Stimulated activated CD4-positive, alpha-beta T cell treated with anti-CD3 and anti-CD28 coated beads, TNF-alpha, amount 100 ng/mL, for 24 hours (primary cell): ENCODE data around the gene PAXX.

ENCODE experiments used
- DNase-seq, 3 experiments: peaks; one replicate each; pipeline ENCODE4 v3.0.0-alpha.2; 2020; ENCODE audit warnings: low read depth in 3 of 3

The PAXX gene

DNA sequence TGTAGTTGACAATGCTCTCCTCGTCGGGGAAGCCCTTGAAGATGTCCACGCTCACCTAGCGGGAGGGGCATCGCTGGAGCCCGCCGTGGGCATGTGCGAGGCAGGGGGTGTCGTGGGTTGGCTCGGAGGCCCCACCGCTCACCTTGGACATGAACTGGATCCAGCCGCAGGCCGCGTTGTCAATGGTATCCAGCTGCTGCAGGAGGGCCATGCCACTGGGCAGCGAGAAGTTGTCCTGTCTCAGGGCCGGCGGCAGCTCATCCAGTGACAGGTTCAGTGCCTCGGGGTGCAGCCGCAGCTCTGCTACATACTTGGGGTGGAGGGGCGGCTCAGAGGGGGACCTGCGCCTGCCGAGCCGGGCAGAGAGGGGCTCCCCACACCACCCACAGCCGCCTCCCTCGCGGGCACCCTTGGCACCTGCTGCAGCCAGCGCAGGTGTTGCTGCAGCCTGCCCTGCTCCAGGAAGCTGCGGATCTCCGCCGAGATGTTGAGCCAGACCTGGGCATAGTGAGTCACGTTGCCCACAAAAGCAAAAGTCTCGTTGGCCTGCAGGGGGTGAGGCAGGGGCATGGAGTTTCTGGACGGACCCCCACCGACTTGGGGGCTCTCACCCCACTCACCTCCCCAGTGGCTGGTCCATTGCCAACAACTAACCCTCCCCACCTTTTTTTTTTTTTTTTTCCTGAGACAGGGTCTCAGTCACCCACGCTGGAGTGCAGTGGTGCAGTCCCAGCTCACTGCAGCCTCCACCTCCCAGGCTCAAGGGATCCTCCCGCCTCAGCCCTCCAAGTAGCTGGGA lies 26.7 kb downstream of the PAXX start:
- DNase-seq: no peak

DNA sequence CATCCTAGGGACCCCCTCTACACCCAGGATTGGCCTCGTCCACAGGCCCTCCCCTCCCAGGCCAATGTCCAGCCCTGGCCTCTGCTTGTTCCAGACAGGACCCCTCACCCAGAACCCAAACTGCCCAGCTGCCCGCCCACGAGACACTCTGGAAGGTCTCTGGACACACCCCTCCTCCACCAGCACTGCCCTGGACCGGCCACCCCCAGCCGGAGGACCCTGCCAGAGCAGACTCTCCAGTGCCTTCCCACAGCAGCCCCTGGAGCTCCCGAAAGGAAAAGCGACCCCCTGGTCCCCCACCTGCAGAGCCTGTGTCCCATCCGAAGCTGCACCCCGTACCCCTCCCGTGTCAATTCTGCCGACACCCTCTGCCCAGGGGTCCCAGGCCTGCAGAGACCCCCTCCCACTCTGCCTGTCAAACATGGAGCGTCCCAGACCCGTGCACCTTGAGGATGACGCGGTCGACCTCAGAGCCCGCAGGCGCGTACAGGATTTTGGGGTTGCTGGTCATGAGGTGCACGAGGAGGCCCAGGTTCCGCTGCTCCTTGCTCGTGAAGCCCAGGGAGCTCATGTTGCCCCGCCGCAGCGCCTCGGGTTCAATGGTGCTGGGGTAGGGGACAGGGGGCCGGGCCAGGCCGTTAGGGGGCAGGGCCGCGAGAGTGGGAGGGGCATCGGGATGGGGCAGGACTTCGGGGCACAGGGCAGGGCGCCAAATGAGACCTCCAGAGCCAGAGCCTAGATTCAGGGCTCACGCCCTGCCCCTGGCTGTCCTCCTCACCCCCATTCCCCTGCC lies 27.9 kb downstream of the PAXX start:
- DNase-seq: no peak

DNA sequence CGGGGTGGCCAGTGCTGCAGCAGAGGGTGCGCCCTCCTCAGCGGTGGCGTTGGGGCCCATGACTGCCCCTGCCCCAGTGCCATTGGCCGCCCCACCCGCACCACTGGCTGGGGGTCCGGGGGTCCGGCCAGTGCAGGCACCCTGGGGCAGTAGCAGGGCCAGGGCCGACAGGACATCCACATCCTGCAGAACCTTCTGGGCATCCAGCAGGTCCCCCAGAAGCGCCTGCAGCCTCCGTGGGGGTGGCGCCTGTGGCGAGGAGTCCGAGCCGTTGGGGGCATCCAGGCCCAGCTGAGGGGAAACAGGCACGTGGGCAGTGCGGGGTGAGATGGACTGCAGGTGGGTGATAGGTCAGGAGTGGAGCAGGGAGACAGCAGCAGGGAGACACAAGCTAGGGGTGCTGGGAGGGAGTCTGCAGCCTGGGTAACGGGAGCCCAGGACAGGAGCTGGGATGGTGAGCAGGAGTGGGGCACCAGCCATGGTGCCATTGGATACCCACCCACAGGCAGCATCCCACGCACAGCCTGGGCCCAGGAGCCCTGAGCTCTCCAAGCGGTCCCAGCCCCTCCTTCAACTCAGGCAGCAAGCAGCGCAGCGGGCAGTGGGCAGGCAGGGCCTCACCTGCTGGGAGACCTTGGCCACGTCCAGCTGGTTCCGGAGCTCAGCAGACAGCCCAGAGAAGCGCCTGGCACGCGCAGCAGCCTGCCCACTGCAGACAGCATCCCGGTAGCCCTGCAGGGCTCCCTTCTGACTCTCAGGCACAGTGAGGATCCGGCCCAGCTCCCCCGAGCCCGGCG lies 28.7 kb downstream of the PAXX start:
- DNase-seq: no peak

DNA sequence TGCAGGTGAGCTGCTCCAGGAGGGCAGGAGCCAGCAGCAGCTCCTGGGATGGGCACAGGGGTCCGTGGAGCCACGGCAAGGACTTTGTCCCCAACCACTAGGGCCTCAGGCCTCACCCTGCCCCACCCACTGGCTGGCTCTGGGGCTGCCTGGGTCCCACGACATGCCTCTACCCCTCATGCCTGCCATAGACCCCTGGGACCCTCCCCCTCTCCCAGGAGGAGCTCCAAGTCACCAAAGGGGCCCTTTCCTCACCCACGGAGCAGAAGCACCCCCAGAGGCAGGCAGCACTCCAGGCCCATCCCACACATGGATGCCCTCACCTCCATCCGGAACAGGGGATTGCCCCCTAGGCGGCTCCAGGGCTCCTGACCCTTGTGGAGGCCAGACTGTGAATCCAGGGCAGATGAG lies 29.4 kb downstream of the PAXX start:
- no peak for DNase-seq

DNA sequence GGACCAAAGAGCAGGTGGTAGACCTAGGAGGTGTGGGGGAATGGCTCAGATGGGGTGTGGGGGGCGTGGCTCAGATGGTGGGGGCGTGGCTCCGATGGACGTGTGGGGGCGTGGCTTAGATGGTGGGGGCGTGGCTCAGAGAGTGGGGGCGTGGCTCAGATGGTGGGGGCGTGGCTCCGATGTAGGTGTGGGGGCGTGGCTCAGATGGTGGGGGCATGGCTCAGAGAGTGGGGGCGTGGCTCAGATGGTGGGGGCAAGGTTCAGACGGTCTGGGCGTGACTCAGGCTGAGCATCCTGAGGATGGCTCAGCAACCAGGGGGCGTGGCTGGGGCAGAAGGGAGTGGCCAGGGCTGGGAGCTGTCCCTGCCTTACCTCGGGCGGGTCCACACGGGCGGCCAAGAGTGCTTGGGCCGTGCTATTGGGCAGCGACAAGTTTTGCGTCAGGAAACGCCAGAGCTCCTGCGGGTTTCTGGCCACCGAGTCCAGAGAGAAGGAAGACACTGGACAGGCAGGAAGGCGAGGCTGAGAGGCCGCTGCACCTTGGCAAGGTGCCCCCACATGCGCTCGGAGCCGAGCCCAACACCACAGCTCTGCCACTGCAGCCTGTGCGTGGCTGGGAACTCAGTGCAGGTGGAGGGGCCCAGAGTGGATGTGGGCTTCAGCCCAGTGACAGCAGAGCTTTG lies 29.9 kb downstream of the PAXX start:
- DNase-seq: peak in 2 of 3 experiments; percentile 56 to 83

DNA sequence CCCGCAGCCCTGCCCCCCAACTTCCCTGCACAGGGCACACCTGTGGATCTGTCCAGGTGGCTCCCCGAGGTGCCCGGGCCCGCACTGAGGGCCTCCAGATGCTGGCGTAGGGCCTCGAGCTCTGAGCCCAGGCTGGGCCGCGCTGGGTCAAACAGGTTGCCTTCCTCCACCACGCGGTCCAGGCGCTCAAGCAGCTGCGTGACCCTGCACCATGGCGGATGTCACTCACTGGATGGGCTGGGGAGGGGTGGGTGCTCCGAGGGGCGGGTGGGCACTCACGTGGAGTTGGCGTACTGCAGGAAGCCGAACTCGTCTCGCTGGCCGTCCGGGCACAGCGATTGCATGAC lies 30.4 kb downstream of the PAXX start:
- no peak for DNase-seq

DNA sequence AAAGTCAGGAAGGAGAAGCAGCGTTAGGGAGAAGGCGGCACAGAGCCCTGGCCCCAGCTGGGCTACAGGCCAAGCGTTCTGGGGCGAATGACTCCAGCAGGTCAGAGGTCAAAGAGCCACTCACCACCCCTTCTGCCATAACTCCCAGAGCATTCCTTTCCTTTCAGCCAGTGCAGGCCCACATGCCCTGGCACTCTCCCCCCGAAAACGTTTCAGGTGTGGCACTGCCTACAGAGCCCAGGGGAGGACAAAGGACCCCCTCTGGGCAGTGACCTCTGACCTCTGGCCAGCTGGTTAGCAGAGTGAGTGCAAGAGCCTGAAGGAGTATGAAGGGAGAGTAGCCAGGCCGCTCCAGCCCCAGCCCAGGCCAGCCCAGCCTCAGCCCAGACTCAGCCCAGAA lies 30.9 kb downstream of the PAXX start:
- no peak for DNase-seq

DNA sequence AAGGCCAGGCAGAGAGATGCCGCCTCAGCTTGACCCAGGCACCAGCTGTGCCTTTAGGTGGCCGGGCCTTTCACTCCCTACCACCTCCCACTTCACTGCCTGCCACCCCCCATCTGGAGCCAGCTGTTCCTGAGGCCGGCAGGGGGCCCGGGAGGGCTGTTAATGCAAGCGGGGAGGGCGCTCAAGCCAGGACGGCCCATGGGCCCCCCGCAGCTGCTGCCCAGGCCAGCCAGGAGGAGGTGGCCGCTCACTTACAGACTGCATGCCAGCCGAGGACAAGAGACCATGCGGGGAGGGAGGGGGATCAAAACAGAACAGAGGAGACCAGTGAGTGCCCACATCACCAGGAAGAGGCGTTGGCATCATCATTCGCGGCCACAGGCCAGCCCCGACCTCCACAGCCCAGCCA lies 31.4 kb downstream of the PAXX start:
- no peak for DNase-seq

DNA sequence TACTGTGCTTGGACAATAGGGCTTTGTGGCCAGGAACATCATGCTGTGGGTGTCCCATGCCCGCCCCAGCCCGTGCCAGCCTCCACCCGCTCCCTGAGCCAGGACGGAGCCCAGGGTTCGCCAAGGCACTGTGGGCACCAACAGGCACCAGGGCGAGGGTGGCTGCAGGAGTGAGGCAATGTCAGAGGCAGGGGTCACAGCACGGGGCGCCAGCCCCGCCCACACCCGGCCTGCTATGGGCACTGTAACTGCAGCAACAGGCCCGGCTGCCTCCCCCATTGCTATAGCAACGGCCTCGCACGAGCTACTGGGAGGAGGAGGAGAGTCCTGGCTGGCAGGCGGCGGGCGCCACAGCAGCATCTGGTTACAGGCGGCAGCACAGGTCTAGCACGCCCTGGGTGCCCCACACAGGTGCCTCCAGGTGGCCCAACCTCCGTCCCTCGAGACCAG lies 33.3 kb downstream of the PAXX start:
- no peak for DNase-seq

DNA sequence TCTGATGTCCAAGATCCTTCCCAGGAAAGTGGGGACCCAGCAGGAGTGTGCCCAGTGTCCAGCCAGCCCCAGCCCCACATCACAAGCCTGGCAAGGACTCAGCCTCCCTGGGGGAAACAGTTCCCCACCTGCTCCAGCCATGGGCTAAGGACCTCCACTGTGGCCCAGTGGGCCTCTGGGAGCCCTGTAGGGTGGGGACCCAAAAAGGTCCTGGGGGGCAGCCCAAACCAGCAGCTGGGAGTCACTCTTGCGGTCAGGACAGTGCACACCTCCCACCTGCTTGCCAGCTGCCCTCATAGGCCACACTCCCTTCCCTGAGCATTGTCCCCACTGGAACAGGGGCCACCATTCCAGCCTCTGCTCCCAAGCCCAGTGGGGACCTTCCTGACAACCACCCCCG lies 34.2 kb downstream of the PAXX start:
- no peak for DNase-seq

DNA sequence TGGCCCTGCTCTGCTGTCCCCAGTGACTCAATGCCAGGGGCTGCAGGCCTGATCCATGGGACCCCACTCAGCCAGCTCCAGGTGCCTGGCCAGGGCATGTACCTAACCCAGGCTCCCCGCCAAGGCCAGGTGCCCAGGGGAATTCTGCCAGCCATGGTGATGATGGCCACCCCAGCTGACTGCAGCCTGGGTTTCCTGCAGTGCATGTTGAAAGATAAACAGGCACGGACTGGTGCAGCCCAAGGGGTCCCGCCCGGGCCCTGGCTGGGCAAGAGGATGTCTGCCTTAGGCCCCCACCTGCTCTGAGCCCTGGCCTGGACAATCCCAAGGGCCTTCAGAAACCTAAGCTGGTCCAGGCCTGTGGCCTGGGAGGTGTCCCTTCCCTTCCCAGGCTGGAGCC lies 34.6 kb downstream of the PAXX start:
- no peak for DNase-seq

DNA sequence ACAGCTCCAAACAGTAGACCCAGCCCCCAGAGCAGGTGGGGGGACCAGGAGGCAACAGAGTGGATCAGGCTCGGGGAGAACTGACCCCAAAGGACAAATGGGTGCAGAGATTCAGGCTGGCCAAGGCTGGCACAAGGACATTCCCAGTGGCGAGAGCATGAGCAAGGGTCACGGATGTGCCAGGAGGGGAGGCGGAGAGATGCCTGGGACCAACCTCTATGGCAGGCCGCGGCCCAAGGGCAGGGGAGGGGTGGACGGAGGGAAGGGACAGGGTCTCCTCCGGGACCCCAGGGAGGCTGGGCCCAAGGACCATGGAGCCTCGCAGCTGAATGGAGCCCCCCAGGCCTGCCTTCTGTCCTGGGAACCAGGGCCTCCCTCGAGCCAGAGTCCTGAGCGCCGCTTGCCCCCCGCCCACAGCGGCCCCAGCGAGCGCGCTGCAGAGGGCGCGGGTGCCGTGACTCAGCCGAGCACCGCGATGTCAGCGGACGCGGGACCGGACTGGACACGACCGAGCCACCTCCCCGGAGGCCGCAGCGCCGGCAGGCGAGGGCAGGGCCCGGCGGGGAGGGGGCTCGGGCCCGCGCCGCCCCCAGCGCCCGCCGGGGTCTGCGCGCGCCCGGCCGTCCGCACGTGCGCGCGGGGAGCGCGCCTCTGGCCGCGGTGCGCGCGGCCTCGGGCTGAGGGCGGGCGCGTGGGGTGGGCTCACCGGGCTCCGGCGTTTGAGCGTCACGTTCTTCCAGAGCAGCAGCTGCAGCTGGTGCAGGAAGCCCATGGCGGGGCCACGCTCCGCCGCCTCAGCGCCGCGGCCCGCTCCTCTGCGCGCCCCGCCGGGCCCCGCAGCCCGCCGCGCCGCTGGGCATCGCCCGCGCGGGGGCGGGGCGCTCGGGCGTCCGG lies 35.4 kb downstream of the PAXX start, which contains the start of gene ABCA2:
ABCA2 (minus strand) TSS at position 869 of the 894 bp plus-strand sequence; CDS start at position 772, 97 bp downstream.
- DNase-seq: no peak

DNA sequence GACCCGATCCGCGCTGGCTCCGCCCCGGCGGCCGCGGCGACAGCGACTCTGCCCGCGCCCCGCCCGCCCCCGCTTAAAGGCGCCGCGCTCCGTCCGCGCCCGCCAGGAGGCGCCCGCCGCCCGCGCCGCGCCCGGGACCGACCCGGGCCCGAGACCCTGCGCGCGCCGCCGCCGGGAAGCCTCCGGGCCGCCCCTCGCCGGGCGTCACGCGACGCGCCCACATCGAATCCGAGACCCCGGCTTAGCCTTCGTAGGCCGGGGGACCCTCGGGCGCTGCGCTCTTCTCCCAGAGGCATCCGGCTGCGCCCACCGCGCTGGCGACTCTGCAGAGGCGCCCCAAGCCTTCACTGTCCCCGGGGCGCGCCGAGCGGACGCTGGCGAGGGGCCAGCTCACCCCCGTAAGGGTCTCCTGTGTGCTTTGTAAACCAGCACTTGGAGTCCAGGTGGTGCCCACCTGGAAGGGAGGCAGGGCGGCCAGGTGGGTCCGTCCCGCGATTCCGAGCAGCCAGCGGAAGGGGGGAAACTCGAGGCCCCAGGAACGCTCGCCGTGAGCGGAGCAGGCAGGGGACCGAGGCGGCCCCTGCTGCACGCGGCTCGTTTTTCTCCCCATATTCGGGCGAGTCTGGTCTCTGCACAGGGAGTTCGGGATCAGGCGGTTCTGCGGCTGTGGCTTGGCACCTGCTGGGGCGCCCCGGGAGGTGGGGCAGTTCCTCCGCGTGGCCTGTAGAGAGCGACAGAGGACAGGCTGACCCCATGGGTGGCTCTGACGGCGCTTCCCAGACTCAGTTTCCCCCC lies 36.2 kb downstream of the PAXX start:
- DNase-seq: peak in 2 of 3 experiments; percentile 45 to 67

DNA sequence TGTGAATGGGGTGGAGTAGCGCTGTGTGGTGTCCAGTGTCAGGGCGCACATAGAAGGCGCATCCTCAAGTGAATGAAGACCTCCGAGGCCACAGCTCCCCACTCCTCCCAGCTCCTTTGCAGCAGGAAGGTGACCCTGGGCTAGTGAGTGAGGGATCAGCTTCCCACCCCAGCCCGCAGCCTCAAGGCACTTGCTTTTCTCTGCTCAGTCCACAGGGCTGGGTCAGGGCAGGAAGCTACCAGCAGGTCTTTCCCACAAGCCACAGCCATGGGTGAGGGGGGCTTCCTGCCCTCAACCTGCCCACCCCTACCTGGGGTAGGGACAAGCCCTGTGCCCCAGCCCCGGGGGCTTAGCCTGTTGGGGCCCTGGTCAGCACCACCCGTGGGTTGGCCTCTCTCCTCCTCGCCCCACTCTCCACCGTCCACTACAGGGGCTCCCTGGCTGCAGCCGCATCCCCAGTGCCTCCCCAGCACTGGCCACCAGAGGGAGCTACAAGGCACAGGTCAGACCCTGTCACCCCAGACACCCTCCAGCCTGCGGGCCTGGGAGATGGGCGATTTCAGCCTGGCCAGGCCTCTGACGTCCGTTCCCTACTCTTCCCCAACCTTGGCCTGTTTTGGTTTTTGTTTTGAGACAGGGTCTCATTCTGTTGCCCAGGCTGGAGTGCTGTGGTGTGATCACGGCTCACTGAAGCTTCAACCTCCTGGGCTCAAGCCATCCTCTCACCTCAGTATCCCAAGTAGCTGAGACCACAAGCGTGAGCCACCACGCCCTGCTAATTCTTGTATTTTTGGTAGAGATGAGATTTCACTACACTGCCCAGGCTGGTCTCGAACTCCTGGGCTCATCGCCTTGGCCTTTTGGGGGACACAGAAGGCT lies 37.1 kb downstream of the PAXX start:
- DNase-seq: peak; percentile 35 to 73 (median 52)

DNA sequence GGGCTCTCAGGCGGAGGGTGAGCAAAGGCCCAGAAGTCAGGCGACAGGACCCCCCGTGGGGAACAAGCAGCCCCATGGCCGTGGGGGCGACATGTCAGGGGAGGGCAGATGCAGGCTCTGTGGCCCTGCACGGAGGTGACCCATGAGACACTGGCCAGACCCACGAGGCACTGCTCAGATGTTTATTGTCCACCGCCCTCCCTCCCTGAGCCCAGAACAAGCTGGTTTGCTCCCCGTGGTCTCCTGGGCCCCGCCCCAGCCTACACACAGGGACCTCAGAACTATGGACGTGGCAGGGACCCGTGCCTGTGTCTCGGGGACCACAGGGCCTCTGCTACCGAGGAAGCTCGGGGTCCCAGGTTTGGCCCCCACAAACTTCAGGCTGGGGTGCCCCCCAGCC lies 37.8 kb downstream of the PAXX start:
- no peak for DNase-seq

DNA sequence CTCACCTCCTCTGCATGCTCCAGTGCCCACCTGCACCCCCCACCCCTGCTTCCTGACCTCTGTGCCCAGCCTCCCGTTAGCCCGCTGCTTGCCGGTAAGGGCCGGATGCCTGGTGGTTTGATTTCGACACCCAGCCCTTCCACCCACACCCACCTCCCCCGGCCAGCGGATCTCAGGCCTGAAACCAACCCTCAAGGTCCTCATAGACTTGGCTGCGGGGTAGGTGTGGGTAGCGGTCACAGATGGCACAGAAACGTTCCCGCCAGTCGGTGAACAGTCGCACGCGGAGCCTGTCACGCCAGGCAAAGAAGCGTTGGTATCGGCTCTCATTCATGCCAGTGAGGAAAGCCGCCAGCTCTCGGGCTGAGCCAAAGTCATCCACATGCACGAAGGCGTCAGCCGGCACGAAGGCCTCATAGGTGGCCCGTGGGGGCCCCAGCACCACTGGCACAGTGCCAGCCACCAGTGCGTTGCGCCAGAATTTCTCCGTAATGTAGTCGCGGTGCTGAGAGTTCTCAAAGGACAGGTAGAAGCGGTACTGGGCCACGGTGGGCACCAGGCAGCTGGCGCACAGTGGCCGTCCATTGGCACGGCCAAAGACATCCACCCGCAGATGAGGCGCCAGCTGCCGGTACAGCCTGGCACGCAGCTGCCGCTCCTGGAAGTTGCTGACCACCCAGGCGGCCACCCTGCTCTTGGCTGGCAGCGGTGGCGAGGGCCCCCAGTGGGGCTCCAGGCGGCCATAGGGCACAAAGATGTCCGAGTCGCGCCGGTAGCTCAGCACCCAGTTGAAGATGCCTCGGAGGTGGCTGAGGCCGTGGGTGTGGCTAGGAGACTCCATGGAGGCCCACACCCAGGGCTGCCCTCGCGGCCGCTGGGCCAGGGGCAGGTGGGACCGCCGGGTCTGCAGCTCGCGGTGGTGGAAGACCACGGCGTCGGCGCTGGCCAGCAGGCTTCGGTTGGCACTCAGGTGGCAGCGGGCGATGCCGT lies 38.6 kb downstream of the PAXX start:
- DNase-seq: peak in 1 of 3 experiments; percentile 46

DNA sequence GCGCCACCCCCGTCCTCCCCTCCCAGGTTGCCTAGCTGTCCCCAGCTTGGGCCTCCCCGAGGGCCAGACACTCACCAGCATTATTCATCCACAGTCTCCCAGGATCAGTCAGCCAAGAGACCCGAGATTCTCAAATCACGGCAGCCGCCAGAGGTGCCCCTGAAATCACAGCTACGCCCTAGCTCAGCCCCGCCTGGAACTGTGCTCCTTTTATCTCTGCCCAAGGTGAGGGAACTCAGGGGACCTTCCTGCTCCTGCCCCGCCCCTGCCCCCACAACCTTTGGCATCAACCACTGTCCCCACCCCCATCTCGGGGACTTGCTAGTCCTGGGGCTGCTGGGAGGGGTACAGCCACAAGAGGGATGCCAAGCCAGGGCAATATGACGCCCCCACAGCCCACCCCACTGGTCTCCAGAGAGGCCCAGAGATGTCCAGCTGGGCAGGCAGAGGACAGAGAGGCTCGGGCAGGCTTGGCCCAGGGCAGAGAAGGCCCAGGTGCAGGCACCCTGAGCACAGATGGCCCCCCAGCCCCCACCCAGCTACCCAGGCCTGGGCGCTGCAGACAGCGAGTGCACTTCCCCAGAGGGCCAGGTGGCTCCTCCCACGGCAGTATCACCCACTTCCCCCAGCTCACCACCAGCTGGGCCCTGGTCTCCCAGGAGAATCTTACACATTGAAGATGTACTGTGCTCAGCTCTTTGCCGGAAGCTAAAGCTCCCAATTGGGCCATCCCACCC lies 39.9 kb downstream of the PAXX start, which contains the start of gene FUT7:
FUT7 (minus strand) TSS at position 185 of the 737 bp plus-strand sequence; CDS start at position 88, 97 bp downstream.
- DNase-seq: no peak
